ENCODE measurements around the gene OLFML2A. TPM values are rescaled to one million over a fixed set of nuclear protein-coding genes. Genes with fewer than 3 reads are reported as not detected.
"Not testable (repeated sequence)": the region's sequence is repeated elsewhere in the genome, so short reads cannot be mapped to it uniquely, and the experiment has no call there.

Gene OLFML2A
- total and polyA plus RNA-seq, 3 experiments from 2014 or later = not detected

- Mint-ChIP-seq H3K27ac (peak overlapping the region in 1 of 8 donors; percentile 93), H3K36me3 (no peaks in the 10 kb centered on the region), H3K9me3 (no peaks in the 10 kb centered on the region), H3K4me1 (no peaks in the 10 kb centered on the region), H3K27me3 (peaks cover 7 to 15% of the 10 kb centered on the region in 2 donors), H3K4me3 (no peak overlapping the region)
- ChIA-PET POLR2A (no interaction called here), CTCF (interaction anchor here (1.1 to 2.6 kb wide), 4 partner anchors 10 to 41 kb away, joined by 3 to 14 read pairs (median 4); partner anchors contain the start of gene WDR38)
- no peaks in the 10 kb centered on the region for H3K9me3 ChIP-seq (ENCODE audit: low read length)
- H3K4me1 ChIP-seq (ENCODE audit: insufficient read depth, low read length) = no peaks in the 10 kb centered on the region
- no peak overlapping the region for H3K27ac ChIP-seq (ENCODE audit: low read depth, low read length)
- no peak overlapping the region for H3K4me3 ChIP-seq (ENCODE audit: low read length)
- no peak for DNase-seq
- H3K27me3 ChIP-seq (ENCODE audit: insufficient read depth, low read length, poor library complexity, severe bottlenecking) = no peaks in the 10 kb centered on the region
- no peaks in the 10 kb centered on the region for H3K36me3 ChIP-seq (ENCODE audit: insufficient read depth, low read length)
Measured at GRCh38 chr9:124841075-124841821, 64.3 kb downstream of the OLFML2A start.

- no peaks in the 10 kb centered on the region for H3K36me3 ChIP-seq (ENCODE audit: insufficient read depth, low read length)
- H3K4me3 ChIP-seq (ENCODE audit: low read length) = no peak overlapping the region
- H3K9me3 Mint-ChIP-seq = no peaks in the 10 kb centered on the region
- POLR2A ChIA-PET = no interaction called here
- H3K36me3 Mint-ChIP-seq = no peaks in the 10 kb centered on the region
- CTCF ChIA-PET = interaction anchor here (0.6 kb wide), 1 partner anchor 9 kb away, joined by 3 read pairs; no protein-coding TSS in a partner anchor
- no peak for DNase-seq
- no peak overlapping the region for H3K27ac ChIP-seq (ENCODE audit: low read depth, low read length)
- H3K4me1 Mint-ChIP-seq = no peaks in the 10 kb centered on the region
- no peak overlapping the region for H3K4me3 Mint-ChIP-seq
- H3K4me1 ChIP-seq (ENCODE audit: insufficient read depth, low read length) = no peaks in the 10 kb centered on the region
- H3K27me3 Mint-ChIP-seq = peaks cover 0 to 4% of the 10 kb centered on the region in 2 donors
- no peaks in the 10 kb centered on the region for H3K27me3 ChIP-seq (ENCODE audit: insufficient read depth, low read length, poor library complexity, severe bottlenecking)
- H3K9me3 ChIP-seq (ENCODE audit: low read length) = no peaks in the 10 kb centered on the region
- H3K27ac Mint-ChIP-seq = no peak overlapping the region
Measured at GRCh38 chr9:124843456-124844034, 66.6 kb downstream of the OLFML2A start.

- Histone ChIP-seq H3K36me3 (ENCODE audit: insufficient read depth, low read length) (no peaks in the 10 kb centered on the region), H3K4me3 (ENCODE audit: low read length) (no peak overlapping the region), H3K27ac (ENCODE audit: low read depth, low read length) (no peak overlapping the region), H3K27me3 (ENCODE audit: insufficient read depth, low read length, poor library complexity, severe bottlenecking) (no peaks in the 10 kb centered on the region), H3K4me1 (ENCODE audit: insufficient read depth, low read length) (no peaks in the 10 kb centered on the region), H3K9me3 (ENCODE audit: low read length) (no peaks in the 10 kb centered on the region)
- Mint-ChIP-seq H3K27me3 (peaks cover 0 to 2% of the 10 kb centered on the region in 2 donors), H3K27ac (peak overlapping the region in 2 of 8 donors; percentile 82 to 88), H3K4me3 (no peak overlapping the region), H3K4me1 (no peaks in the 10 kb centered on the region), H3K36me3 (no peaks in the 10 kb centered on the region), H3K9me3 (no peaks in the 10 kb centered on the region)
- DNase-seq = no peak
- ChIA-PET CTCF (no interaction called here), POLR2A (no interaction called here)
Measured at GRCh38 chr9:124844291-124844690, 67.4 kb downstream of the OLFML2A start.

GRCh38 chr9:124846467-124846866 lies 69.5 kb downstream of the OLFML2A start:
- H3K4me3 ChIP-seq (ENCODE audit: low read length); H3K9me3 ChIP-seq (ENCODE audit: low read length); POLR2A ChIA-PET; H3K9me3 Mint-ChIP-seq; H3K27ac Mint-ChIP-seq; H3K4me1 ChIP-seq (ENCODE audit: insufficient read depth, low read length); H3K4me1 Mint-ChIP-seq; CTCF ChIA-PET; H3K36me3 Mint-ChIP-seq; H3K36me3 ChIP-seq (ENCODE audit: insufficient read depth, low read length); H3K27ac ChIP-seq (ENCODE audit: low read depth, low read length); H3K4me3 Mint-ChIP-seq; H3K27me3 ChIP-seq (ENCODE audit: insufficient read depth, low read length, poor library complexity, severe bottlenecking); DNase-seq; H3K27me3 Mint-ChIP-seq: not testable (repeated sequence)

- Mint-ChIP-seq H3K4me3 (no peak overlapping the region), H3K4me1 (peaks cover 0 to 3% (median 0%) of the 10 kb centered on the region in 3 donors), H3K9me3 (no peaks in the 10 kb centered on the region), H3K27me3 (peaks cover 0 to 2% of the 10 kb centered on the region in 2 donors), H3K27ac (no peak overlapping the region), H3K36me3 (no peaks in the 10 kb centered on the region)
- DNase-seq = no peak
- ChIA-PET CTCF (no interaction called here), POLR2A (no interaction called here)
- H3K36me3 ChIP-seq (ENCODE audit: insufficient read depth, low read length) = no peaks in the 10 kb centered on the region
- no peaks in the 10 kb centered on the region for H3K27me3 ChIP-seq (ENCODE audit: insufficient read depth, low read length, poor library complexity, severe bottlenecking)
- H3K4me1 ChIP-seq (ENCODE audit: insufficient read depth, low read length) = no peaks in the 10 kb centered on the region
- H3K27ac ChIP-seq (ENCODE audit: low read depth, low read length) = no peak overlapping the region
- H3K9me3 ChIP-seq (ENCODE audit: low read length) = no peaks in the 10 kb centered on the region
- no peak overlapping the region for H3K4me3 ChIP-seq (ENCODE audit: low read length)
Measured at GRCh38 chr9:124846969-124847368, 70.0 kb downstream of the OLFML2A start.

GRCh38 chr9:124849801-124850200 lies 72.9 kb downstream of the OLFML2A start:
- CTCF ChIA-PET = interaction anchor here (6.5 kb wide), 1 partner anchor 76 kb away, joined by 121 read pairs; the partner anchor contains the start of genes NR6A1 and OLFML2A
- DNase-seq = no peak
- no peaks in the 10 kb centered on the region for H3K36me3 Mint-ChIP-seq
- POLR2A ChIA-PET = no interaction called here
- peaks cover 8 to 18% (median 10%) of the 10 kb centered on the region in 3 donors for H3K4me1 Mint-ChIP-seq
- no peak overlapping the region for H3K27ac ChIP-seq (ENCODE audit: low read depth, low read length)
- H3K27me3 Mint-ChIP-seq = peaks cover 0 to 2% of the 10 kb centered on the region in 2 donors
- no peaks in the 10 kb centered on the region for H3K36me3 ChIP-seq (ENCODE audit: insufficient read depth, low read length)
- peak overlapping the region in 1 of 8 donors; percentile 64 for H3K27ac Mint-ChIP-seq
- H3K9me3 ChIP-seq (ENCODE audit: low read length) = no peaks in the 10 kb centered on the region
- H3K27me3 ChIP-seq (ENCODE audit: insufficient read depth, low read length, poor library complexity, severe bottlenecking) = no peaks in the 10 kb centered on the region
- H3K4me3 Mint-ChIP-seq = peak overlapping the region in 1 of 7 donors; percentile 29
- no peak overlapping the region for H3K4me3 ChIP-seq (ENCODE audit: low read length)
- peaks cover 15% of the 10 kb centered on the region for H3K4me1 ChIP-seq (ENCODE audit: insufficient read depth, low read length)
- no peaks in the 10 kb centered on the region for H3K9me3 Mint-ChIP-seq

GRCh38 chr9:124852121-124852828 lies 75.3 kb downstream of the OLFML2A start:
- Histone ChIP-seq H3K4me1 (ENCODE audit: insufficient read depth, low read length) (peaks cover 15% of the 10 kb centered on the region), H3K9me3 (ENCODE audit: low read length) (no peaks in the 10 kb centered on the region), H3K4me3 (ENCODE audit: low read length) (no peak overlapping the region), H3K36me3 (ENCODE audit: insufficient read depth, low read length) (peaks cover 2% of the 10 kb centered on the region), H3K27me3 (ENCODE audit: insufficient read depth, low read length, poor library complexity, severe bottlenecking) (no peaks in the 10 kb centered on the region), H3K27ac (ENCODE audit: low read depth, low read length) (no peak overlapping the region)
- no peak for DNase-seq
- CTCF ChIA-PET = interaction anchor here (0.7 to 6.5 kb wide), 21 partner anchors 9 to 278 kb away, joined by 3 to 121 read pairs (median 5); partner anchors contain the start of genes ARPC5L, NR6A1, OLFML2A and RPL35
- POLR2A ChIA-PET = interaction anchor here (1.0 to 1.7 kb wide), 2 partner anchors 9 to 18 kb away, joined by 3 to 6 read pairs; no protein-coding TSS in a partner anchor
- H3K27me3 Mint-ChIP-seq = peaks cover 0 to 2% of the 10 kb centered on the region in 2 donors
- peak overlapping the region; percentile 56 to 88 (median 68) for H3K4me3 Mint-ChIP-seq
- peaks cover 0 to 10% (median 0%) of the 10 kb centered on the region in 3 donors for H3K36me3 Mint-ChIP-seq
- peak overlapping the region in 6 of 8 donors; percentile 71 to 91 (median 88) for H3K27ac Mint-ChIP-seq
- H3K9me3 Mint-ChIP-seq = no peaks in the 10 kb centered on the region
- peaks cover 8 to 24% (median 10%) of the 10 kb centered on the region in 3 donors for H3K4me1 Mint-ChIP-seq

Measured in CD8-positive, alpha-beta memory T cell (primary cell).